SW 1271 (cell line): ENCODE measurements around the gene PFDN2.

Experiments
- DNase-seq, 2 experiments: peaks; one replicate each; lab custom pipeline; 2025; lab: John Stamatoyannopoulos, UW

Gene PFDN2

DNA sequence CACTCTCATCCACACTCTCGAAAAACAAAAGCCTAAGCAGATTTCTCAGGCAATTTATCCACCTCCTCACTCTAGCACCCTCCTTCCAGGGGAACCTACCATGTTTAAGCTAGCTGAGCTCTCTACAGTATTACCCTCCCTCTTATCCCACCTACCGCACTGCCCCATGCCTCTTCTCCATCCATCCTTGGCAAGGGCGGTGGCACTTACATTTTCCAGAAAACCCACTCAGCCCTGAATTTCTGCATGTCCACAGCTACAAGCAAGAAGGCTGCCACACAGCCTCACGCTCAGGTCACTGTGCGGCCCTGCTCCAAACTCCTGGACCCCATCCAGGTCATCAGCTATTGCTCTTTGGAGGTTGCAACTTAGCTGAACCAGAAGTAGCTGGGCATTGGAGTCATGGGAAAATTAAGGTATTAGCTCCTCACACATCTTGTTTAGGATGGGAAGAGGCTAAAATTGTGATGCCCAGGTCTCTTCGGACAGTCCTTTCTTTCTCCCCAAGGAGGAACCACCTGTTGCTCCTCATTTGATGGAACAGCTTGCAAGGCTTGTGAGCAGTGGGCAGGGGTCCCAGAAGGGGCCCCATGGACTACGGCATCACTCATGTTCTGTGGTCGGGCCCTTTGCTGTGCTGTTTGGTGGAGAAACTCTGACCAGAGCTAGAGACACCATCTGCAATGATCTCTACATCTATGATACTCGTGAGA is 18.6 kb downstream of the PFDN2 start:
- DNase-seq: no peak

DNA sequence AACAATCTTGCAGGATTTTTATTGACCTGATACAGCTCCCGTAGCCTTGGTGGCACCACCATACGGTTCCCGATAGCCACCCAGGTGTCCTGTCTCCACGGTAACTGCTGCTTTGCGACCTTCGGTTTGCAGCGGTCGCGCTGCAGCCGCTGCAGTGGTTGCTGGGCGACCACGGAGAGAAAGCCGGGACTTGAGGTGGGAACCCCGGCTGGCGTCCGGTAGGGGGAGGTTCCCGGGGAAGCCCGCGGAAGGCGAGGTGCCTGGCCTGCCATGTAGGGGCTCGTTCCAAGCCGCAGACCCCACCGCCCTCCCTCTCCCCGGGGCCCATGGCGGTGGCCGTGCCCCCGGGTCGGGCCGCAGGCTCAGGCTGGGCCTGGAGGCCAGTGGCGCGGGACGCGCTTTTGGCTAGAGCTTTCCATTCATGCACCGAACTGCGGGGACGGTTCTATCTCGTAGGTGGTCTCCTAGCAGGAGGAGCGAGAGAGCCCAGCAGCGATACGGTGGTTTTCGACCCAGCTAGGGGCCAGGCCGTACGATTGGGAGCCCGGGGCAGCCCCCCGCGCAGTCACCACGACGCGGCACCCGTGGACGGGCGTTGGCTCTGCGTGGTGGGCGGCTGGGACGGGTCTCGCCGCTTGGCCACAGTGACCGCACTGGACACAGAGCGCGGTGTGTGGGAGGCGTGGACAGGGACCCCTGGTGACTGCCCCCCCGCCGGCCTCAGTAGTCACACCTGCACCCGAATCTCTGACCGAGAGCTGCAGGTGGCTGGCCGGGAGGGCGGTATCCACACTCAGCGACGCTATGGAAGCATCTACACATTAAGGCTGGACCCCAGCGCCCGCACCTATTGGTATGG is 19.4 kb downstream of the PFDN2 start, which contains the start of gene KLHDC9:
Gene KLHDC9 (plus strand): TSS at position 152 of the 859 bp plus-strand sequence. CDS start 175 bp downstream, at position 327.
- DNase-seq: peak; percentile 30 to 65

DNA sequence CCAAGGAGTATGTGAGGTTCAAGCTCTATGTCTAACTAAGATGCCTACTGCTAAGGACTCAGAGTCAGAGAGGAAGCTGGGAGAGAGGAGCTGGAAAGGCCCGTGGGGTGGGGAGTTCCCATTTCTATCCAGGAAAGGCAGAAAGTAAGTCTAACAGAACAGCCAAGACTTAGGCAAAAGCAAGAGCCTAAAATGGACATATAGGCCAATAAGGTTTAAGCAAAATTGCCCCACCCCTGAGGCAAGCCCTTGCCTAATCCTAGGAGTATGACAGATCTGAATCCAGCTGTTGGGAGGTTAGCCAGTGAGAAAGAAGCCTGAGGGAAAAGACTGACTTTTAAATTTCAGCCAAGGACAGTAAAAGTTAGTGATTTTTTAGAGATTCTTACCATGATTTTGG is 21.3 kb downstream of the PFDN2 start:
- DNase-seq: no peak

DNA sequence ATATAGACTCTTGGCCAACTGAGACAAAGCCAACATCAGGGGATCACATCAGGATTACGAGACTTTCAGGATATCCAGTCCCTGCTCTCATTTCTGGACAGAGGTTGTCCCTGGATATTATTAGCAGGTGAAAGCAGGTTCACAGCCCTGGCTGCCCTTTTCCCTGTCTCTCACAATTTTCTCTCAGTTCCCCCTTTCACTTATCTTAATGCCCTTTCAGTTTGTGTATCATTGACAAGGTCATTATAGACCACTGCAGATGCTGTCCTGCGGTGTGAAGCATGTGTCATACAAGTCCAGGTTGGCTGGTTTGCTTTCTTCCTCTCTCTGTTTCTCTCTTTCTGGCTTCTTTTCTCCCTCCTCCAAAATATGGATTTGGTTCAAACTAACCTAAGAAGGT is 21.8 kb downstream of the PFDN2 start:
- DNase-seq: no peak

DNA sequence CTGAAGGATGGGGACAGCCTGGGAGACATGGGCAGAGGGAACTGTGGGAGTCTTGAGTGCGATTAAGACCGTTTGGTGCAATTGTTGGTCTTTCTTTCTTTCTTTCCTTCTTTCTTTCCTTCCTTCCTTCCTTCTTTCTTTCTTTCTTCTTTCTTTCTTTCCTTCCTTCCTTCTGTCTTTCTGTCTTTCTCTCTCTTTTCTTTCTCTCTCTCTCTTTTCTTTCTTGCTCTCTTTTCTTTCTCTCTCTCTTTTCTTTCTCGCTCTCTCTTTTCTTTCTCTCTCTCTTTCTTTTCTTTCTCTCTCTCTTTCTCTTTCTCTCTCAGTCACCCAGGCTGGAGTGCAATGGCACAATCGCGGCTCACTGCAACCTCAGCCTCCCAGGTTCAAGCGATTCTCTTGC is 22.6 kb downstream of the PFDN2 start:
- no peak for DNase-seq

DNA sequence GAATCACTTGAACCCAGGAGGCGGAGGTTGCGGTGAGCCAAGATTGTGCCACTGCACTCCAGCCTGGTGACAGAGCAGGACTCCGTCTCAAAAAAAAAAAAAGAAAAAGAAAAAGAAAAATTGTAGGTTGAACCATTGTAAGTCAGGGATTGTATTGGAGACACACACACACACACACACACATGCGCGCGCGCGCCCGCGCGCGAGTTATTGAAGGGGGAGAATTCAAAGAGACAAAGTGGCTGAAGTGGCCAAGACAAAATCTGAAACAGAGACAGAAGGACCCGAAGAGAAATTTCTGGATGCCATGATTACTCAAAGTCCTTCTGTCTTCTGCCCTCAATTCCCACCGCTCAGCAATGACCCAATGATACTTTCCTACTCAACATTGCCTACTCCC is 23.4 kb downstream of the PFDN2 start:
- no peak for DNase-seq

DNA sequence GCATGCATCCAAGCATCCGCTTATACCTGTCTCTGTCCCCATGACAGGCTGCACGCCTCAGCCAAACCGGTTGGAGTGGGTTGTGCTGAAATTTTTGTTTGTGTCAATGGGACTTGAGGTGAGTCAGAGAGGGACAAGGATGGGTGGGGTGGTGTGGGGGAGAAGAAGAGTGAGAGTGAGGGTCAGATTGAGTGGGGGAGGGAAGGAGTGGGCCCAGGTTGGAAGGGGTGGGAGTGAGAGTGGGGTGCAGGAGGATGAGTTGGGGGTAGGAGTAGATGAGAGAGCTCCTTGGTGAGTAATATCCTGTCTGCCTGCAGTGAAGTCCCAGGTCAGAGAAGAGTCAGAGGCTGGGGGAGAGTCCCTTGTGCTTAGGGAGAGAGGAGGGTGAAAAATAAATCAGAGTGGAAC is 25.2 kb downstream of the PFDN2 start:
- peak in 1 of 2 experiments; percentile 14 for DNase-seq

DNA sequence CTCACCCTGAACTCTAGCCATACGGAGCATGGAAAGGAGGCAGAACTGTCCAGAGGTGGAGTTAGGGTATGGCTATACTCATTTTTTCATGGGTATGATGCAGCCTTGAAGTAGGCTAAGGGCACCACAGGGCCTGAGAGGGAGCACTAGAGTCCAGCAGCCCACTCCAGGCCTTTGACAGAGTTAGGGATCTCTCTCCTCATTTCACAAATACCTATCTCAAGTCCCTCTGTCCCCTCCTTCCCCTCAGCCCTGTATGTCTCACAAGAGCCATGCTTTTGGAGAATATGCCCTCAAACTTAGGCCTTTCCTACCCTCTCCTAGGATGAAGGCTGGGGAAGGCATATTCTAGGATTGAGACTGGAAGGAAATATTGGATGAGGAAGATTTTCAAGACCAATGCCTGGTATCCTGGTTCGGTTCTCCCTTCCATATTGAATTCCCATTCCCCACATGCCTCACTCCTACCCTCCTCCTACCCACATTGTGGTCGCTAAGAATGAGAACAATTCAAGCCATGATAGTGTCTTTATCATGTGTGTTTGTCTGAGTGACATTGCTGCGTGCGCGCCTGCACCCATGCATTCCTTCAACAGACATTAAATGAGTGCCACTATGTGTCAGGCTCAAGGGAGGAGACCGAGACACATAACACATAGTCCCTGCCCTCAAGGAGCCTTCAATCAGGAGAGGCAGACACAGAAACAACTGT is 25.9 kb downstream of the PFDN2 start:
- no peak for DNase-seq

DNA sequence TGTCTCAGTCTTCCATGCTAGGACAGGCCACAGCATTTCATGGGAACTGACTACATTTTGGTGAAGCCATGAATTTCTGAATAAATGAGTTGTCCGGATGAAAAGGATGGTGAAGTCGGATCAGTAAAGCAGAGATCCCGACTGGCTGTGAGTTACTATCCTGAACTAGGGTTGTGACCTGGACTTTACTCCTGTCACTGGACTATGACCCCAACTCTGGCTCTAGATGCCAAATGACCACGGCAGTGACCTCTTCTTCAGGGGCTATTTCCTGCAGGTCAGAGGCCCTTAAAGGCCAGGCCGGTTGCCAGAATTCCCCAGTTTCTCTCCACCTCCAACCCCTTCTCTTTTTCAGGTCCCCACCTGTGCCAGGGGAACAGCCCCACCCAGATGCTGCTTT is 26.7 kb downstream of the PFDN2 start:
- no peak for DNase-seq

DNA sequence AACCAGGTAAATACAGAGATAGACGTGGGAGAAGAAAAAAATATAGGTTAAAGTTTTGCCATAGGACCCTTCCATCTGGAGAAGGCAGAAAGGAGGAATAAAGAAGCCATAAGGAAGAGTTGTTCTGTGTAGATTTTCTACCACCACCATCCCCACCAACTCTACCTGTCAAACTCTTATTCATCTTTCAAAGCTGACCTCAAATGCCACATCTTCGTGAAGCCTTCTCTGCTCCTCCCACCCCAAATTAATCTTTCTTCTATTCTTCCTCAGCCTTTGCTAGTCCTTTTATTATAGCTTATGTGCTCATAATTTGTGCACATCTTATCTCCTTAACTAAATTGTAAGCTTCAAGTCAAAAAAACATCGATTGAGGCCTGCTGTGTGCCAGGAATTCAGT is 27.2 kb downstream of the PFDN2 start:
- DNase-seq: no peak

DNA sequence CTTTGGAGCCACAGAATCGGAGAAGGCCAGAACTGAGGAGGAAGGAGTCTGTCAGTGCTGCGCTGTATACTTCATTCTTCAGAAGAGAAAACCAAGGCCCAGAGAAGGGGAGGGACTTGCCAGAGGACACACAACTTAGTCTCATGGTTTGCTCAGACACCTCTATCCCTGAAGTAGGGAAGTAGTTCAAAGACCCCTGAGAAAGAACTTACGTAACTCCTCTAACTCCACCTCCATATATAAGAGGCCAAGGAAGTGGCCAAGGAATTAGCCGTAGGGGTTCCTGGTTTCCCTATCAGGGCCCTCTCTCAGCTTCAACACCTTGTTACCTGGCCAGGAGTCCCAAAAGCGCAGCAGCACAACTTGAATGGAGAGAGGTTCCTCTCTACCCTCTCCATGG is 27.9 kb downstream of the PFDN2 start:
- DNase-seq: no peak

DNA sequence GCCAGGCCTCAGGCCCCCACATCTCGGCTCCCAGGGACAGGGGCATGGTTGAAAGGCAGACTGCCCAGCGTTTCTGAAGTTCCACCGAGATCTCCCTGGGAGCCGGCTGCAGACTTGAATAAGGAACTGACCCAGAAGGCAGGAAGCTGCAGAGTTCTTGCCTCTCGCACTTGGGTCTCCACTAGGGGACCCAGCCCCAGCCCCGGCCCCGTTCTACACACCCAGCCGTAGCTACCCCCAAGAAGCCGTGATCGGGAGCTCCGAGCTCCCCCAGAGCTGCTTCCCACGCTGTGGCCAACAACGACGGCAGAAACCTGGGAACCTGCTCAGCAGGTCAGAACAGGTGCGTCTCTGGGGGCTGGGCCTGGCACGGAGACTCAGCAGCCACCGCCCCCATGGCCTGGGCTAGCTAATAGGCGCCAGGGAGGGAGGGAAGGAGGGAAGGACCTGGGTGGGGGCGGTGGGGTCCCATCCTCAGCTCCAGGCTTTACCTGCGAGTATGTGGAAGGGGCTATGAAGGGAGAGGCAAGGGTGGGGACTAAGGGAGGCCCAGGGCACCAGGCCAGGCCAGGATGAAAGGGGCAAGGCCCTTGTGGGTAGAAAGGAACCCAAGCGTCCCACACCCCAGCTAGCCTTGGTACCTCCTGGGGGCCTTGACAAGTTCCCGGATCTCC is 28.4 kb downstream of the PFDN2 start, which contains the start of gene NECTIN4:
Gene NECTIN4 (minus strand): TSS at position 308 of the 674 bp plus-strand sequence. CDS start 262 bp downstream, at position 46.
- DNase-seq: no peak

DNA sequence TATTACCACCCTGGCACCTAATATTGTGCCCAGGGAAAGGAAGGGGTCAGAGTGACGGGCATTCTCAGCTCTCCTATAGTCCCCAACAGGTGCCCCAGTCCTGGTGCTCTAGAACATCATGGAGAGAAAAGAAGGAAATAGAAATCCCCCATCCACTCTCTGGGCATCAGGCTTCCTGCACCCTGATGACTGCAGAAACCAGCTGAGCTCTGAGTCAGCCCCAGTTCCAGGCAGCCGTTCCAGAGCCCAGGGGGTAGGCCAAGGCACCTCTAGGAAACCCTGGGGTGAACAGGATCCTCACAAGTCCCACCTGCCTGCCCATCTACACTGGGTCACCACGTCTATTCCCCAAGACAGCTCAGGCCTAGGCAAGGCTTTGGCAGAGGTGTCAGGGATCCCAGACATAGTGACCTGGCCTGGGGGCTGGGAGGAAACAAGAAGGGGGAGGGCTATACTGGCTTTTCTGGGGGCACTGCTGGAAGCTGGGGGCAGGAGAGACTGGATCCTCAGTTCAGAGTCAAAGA is 29.2 kb downstream of the PFDN2 start:
- DNase-seq: no peak

DNA sequence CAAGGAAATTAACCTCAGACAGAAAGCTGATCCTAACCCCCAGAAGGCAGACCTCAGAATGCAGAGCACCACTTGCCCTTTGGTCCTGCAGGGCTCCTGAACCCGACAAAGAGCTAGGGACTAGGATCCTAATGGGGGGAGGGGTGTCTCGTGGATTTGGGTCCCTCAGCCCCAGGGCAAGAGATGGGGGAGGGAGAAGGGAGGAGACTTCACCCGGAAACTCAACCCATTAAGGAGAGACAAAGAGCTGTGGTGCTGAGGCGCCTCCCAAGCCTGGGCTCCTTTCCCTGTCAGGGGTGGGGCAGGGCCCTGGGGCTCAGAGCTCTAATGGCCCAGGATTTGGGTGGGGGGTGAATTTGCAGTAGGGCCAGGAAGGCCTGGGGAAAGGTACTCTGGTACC is 31.4 kb downstream of the PFDN2 start:
- DNase-seq: no peak

DNA sequence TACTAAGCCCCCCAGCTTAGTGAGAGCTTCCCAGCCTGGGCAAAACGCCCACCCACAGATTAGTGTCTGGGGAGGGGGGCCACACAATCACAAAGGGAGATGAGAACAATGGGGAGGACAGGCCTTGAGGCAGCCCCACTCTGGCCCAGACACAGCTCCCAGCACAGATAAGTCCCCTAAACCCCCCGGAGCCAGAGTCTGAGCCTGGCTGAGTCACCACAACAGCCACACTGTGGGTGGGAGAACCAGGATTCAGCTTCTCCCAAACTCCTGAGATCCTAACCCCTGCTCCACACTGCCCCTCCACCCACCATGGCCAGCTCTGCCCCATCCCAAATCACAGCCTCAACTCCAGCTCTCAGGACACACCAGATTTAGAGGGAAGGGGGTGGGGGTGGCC is 32.7 kb downstream of the PFDN2 start:
- no peak for DNase-seq

DNA sequence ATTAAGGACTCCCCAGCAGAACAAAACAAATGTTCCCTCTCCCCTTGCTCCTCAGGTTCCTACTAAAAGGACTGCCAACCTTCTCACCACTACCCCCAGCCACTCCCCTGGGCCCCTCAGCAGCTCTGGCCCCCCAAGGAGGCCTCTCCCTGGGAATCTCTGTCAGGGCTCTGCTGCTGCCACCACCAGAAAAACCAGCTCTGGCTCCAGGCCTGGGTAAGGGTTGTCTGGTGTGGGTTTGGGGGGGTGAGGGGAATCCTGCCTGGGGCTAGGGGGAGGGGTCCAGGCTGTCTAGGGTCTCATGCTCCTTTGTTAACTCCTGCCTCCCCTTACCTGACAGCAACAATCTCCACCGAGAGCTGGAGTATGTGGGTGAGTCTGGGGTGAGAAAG is 33.2 kb downstream of the PFDN2 start:
- DNase-seq: no peak

DNA sequence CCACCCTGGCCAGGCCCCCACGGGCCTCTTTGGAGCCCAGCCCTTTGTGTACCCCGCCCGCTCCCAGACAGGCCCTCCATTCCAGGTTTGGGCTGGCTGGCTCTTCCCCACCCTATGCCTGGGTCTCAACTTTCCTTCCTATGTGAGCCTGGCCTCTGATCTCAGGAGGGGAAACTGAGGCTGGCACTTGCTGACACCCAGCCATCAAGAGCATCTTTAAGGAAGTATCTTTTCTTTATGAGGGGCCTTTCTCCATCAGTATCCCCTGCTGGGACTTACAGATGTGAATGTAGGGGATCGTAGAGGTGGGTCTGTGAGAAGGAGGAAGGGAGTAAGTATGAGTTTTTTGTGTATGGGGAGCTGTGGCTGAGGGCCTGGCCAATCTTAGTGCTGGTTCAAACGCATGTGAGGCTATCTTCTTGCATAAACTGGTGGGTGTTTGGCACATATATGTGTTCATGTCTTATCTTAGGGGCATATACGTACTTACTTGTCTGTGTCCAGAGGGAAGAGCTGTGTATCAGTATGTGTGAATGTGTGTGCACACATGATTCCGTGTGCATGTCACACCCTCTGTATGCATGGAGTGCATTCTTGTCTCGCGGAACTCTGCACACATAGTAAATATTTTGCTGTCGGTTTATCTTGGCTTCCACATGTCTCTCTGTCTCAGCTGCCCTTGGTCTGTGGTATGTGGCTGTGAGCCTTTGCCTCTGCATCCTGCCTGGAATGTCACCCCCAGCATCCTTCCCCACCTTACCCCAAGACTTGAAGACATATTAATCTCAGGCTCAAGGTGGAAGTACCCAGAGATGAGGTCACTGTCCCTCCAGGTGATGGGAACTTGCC is 33.9 kb downstream of the PFDN2 start:
- DNase-seq: no peak

DNA sequence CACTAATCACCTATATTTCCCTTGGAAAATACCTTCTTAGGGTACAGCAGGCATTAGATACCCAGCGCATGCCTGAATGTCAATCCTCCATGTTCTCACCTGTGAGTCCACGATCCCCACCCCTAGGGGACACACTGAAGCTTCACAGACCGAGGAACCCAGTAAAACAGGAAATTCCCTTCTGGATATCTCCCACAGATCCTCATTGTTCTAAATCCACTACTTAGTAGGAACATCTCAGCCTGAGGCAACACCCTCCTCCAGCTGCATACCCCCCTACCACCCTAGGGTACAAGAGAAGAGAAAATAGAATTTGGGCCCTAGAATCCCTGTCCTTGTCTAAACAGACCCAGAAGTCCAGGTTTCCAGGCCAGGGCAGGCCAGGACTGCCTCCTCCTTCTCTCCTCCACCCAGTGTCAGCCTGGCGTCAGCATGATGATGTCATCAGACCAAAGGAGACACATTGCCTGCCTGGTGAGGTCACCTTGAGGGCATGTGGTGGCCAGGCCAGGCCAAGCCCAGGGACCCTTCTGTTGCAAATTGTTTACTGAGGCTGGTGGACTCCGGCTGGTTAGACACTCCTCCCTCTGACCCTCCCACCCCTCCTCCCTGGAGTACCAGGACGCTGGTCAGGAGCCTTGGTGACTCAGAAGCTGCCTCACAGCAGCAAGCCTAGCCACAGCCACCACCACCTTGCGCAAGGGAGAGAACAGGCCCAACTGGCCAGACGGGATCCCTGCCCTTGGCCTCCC is 34.7 kb downstream of the PFDN2 start:
- DNase-seq: peak; percentile 46 to 54

DNA sequence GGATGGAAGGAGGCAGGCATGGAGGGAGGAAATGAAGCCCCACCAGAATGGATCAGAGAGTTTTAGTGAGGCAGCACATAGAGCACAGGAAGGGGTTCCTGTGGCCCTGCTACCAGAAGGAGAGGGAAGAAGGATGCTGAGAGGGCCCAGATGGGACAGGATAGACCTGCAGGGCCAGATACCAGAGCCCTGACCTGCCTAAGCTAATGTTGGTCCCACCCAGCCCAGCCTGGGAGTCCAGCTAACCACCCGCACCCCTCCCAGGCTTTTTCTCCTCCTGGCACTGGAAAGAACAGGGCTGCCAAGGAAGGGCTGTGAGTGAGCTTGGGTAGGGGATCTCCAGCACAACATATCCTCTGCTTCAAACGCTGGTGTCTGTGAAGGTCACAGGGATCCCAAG is 35.4 kb downstream of the PFDN2 start:
- DNase-seq: no peak

DNA sequence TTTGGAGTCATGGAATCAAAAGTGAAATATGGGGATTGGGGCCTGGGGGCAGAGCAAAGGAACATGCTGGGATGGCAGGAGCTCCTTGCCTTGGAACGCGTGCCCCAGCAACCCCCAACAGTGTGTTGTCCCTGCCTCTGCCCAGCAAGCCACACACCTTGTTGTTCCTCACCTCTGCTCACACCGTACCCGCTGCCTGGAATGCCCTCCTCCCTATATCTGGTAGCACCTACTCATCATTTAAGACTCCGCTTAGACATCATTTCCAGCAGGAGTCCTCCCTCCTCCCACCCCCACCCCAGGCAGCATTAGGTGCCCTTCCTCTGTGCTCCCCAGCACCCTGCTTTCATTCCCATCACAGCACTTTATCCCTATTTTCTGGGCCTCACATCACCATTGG is 36.3 kb downstream of the PFDN2 start:
- DNase-seq: no peak
